NCI-H2171 (cell line): ENCODE data around the gene TEC.
"Not testable (repeated sequence)": the region's sequence is repeated elsewhere in the genome, so short reads cannot be mapped to it uniquely, and the experiment has no call there.

Experiments
- DNase-seq: peaks from one replicate; lab custom pipeline; 2025; lab: John Stamatoyannopoulos, UW

Gene TEC

DNA sequence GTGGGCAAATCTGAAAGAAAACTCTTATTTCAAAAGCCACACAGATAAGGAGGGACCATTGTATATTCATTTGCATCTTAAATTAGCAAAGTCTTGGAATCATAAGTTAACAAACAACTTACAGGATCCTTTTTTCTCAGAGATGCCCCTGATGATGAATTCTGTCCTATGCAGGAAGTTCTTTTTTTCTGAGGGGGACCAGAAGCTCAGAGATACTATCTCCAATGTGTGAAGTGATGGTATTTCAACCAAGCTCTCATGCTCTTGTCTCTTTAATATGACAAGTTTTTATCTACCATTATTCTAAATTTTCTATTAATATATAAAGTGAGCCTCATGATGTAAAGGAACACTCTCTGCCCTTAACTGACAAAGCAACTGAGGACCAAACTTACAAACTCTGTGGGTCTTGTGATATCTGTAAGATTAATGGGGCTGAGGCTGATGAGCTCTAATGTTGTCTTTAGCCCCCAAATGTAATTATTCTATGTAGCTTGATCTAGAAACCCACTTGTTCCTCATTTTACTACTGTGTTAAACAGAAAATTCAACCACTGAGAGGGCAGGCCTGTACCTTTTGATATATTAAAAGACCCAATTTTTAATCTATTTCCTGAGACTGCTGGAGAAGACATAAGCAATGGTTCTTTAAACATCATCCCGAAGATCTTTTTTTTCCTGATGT lies 27.0 kb downstream of the TEC start:
- no peak for DNase-seq

DNA sequence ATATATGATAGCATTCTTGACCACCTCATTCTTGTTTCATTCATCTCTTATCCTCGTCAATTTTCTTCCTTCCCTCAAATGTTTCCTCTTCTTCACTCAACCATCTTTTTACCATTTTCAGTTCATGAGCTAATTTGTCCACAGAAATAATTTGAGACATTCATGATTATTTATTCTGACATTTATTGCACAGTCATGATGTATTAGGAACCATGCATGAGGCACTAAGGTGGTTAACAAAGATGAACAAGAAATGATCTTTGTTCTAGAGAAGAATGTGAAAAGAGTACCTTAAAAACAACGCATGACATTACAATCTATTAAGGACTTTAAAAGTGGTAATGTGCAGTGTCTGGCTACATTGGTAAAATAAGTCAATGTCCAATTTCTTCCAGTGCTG lies 27.9 kb downstream of the TEC start:
- DNase-seq = no peak

DNA sequence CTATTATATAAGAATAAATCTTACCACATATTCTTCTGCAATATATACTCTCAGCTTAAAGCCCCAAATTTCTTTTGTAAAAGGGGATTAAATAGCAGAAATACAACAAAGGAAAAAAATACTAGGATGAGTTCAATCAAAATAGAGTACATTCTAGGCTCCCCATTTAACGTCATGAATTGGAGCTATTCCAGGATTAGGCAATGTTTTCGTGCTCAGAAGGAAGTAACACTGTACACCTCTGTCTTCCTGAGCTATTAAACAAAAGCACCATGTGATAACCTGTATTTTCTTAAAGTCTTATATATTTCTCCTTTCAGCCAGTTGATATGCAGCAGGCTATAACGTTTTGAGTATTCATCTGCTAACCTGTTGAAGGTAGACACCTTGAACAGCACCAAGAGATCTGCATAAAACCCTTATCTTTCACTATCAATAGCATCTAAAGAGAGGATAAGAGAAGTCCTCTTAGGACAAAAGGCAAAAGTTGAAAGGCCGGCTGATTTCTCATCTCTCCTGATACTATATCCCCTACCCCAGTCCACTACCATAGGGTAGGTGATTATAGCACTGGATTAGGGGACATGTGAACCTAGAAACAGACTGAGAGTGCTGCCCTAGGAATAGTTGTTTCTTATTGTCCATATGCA lies 31.5 kb downstream of the TEC start:
- DNase-seq = no peak

DNA sequence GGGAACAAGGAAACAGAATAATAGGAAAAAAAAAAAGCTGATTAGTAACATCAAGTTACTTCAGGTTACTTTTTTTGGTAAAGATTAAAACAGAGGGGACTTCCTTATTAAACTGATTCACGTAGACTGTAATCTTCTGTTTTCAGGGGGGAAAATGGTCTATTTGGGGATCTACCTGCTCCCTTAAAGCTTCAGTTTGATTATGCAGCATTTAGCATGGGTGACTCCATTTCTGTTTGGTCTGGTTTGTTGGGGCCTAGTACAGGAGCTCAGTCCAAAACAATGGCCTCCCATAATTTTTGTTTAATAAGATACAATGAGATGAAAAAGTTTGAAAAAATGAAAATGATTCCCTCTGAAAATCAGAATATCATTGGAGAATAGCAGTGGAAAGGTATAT lies 34.6 kb downstream of the TEC start:
- DNase-seq = no peak

DNA sequence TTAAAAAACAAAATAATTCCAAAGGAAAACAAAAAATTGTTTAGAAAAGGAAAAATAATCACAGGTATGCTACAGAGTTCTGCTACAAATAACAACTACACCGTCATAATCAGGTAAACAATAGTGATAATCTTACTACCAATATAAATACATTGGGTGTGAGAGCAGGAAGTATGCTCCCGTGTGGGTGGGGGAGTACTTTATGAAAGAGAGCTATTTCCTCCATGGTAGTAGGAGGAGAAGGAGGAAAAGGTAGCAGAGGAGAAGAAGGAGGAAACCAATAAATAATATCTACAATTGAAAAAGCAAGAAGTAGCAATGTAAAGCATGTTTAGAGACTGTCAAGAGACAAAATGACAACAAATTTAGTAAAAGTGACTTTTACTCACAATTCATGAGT lies 35.1 kb downstream of the TEC start:
- no peak for DNase-seq

DNA sequence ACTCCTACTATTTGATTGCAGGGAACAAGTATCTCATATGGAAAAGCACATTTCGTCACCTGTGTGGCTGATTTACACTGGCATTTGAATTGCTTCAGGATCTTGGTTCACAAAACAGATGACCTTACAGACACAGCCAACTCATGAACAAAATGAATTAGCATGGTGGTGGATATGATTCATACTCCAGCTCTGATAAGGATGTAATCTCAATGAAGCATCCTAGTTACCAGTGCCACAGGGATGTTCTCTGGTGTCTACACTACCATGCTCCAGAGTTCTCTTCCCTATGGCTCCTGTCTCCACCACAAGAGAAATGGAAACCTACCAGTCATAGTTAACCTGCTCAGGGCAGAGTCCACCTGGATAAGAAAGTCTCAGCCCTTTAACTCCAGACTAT lies 40.7 kb downstream of the TEC start:
- no peak for DNase-seq

DNA sequence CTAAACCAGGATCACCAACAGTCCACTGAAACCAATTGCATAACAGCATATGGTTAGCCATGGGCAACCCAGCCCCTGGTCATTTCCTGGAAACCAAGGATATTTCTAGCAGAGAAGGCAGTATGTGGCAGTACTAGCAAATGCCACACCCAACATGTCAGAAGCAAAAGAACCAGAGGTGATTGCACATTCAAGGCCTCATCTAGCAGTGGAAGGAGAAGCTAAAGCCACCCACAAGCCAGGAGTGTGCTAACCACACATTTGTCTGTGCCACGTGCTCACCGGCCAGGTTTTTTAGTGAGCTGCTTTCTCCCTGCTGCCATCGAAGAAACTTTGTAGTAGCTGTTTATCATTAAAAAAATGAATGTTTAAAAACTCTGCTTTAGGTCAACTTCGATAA lies 42.0 kb downstream of the TEC start:
- no peak for DNase-seq

DNA sequence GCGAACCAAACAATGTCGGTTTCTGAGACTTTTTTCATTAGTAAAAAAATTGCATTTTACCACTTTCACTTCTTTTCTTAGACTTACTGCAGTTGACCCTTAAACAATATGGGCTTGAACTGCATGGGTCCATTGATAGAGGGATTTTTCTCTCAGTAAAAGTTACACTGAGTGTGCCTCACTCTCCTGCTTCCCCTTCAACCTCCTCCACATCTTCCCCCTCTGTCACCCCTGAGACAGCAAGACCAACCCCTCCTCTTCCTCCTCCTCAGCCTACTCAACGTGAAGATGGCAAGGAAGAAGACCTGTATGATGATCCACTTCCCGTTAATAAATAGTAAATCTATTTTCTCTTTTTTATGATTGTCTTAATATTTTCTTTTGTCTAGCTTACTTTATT lies 43.4 kb downstream of the TEC start:
- DNase-seq = no peak

DNA sequence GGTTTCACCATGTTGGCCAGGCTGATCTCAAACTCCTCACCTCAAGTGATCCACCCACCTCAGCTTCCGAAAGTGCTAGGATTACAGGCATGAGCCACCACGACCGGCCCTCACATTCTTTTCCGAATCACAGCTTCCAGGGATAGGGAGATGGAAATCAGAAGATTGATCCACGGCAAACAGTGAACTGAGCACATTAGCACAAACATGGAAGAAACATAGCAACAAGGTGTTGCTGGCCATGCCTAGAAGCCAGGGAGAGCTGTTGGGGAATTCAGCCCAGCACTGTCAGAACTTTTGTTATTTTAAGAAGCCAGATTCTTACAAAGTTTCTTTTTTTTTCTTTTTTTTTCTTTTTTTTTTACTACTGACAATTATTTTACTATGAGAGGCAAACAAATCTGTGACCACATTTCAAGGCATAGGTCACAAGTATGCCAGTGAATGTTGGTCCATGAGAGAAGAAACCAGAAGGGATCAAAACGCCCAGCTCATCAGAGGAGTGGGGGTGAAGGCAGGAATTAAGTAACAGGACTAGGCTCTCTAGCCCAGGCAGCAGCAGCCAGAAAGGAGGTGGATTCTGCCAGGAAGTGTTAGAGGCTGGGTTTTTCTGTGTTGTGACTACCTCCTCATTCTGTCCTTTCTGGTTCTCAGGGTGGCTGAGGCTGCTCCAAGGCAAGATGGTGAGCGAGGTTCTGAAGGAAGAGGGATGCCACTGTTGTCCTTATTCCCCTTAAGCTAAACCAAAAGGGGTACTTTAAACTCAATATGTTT lies 44.1 kb downstream of the TEC start:
- DNase-seq = no peak

DNA sequence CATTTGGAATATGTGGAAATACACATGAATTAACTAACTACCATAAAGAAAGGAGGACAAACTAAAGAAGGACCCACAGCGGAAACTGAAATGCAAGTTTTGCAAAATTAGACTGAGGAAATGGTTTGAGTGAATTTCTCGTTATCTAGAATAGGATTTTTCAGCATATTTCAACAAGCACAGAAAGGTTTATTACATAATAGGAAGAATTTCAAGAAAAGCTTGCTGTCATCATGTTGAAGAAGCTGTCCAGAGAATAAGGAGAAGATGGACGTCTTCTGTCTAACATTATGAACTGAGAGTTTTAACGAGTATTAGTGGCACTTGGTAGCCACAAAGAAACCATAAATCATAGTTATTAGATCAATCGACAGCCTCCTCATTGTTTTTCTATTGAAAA lies 45.0 kb downstream of the TEC start:
- DNase-seq = no peak

DNA sequence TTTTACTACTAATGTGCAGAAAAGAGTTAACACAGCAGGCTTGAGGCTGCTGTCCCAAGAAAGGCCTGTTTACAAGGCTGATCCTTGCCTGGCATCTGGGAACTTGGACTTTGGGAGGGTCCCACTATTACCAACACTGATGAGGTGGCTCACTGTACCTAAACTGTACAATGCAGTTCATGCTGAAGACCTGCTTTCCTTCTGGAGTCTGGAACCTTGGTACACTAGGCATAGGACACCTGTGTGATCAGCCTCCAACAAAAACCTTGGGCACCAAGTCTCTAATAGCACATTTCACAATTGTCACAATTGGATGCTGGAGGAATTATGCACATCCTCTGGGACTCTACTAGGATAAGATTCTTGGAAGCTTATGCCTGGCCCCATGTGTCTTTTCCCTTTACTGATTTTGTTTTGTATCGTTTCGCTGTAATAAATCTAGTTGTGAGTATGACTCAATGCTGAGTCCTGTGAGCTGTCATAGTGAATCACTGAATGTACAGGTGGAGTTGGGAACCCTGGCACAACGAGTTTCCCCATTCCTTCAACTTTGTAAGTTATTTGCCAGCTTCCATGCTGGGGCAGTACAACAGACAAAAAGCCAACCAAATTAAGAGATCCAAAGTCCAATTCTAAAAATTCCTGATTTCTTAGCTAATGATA lies 45.9 kb downstream of the TEC start:
- no peak for DNase-seq

DNA sequence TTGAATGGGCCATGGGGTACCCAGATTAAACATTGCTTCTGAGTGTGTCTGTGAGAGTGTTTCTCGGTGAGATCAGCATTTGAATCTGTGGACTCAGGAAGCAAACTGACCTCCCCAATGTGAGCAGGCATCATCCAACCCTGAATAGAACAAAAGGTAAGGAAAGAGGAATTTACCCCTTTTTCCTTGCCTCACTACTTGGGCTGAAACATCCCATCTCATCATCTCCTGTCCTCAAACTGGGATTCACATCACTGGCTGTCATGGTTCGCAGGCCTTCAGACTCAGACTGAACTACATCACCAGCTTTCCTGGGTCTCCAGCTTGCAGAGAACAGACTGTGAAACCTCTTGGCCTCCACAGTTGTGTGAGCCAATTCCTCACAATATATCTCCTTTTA lies 47.1 kb downstream of the TEC start:
- no peak for DNase-seq

DNA sequence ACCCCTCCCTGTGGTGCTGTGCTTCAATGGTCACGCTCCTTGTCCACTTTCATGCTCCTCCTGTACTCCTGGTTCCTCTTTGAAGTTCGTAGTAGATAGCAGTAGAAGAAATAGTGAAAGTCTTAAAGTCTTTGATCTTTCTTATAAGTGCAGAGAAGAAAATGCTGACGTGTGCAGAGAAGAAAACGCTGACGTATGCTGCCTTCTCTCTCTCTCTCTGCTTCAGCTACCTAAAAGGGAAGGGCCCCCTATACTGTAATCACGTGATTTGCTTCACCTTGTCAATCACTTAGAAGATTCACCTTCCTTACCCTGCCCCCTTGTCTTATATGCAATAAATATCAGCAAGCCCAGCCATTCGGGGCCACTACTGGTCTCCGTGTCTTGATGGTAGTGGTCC lies 50.2 kb downstream of the TEC start:
- DNase-seq = not testable (repeated sequence)

DNA sequence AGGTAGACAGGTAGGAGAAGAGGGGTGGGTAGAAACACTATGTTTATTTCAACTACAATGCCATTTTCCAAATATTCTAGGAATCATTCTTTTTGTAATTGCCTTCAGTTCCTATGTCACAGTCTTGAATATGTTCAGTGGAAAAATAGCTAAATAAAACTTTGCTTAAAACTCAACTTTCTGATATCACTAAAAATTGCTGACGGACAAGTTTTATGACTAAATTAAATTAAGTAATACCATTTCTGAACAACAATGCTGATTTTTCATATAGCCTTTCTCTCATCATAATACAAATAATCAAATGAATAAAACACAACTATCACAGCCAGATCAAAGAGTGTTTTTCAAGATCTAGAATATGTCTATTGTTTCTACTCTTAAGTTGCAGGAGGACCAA lies 53.1 kb downstream of the TEC start:
- no peak for DNase-seq

DNA sequence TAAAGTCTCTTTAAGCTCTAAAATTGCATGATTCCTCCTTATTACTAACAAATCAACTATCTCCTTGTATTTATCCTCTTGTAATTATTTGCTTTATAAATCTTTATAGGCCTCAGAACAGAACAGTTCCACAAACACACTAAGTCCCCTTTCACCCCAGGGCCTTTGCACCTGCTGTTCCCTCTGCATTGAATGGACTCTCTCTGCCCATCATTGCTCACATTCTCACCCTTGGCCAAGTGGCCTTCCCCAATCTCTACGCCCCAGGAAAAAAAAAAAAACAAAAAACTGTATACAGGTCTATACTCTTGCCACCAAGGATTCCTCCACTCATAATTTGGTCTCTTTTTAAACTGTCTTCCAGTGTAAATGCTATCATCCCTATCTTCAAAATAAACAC lies 53.7 kb downstream of the TEC start:
- DNase-seq = no peak

DNA sequence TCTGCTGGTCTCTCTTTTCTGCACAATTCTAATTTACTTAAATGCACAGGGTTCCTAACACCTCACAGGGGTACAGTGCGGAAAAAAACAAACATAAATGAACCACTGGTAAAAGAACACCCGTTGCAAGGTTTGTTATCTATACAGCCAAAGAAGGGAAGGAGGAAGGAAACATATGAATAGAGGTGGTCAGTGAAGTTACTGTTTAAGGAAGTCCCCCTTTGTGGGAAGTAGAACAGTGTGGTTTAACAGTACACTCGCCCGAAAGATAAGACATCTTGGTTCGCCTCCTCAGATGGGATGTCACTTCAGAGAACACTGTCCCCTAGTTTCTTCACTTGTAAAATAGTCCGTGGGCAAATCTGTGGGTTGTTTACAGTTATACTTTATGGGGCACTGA lies 57.5 kb downstream of the TEC start:
- DNase-seq = no peak

DNA sequence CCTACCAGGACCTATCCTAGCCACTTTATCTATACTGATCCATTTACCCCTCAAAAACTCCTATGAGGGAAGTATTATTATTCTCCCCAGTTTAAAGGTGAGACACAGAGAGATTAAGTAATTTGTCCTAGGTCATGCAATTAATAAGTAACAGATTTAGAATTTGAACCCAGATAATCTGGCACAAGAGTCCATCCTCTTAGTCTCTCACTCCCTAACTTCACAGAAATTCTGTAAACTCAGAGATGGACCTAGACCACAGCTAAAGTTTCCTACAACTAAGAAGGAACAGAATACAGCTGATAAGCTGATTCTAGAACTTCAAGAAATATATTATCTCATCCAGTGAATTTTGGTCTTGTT lies 58.7 kb downstream of the TEC start:
- no peak for DNase-seq

DNA sequence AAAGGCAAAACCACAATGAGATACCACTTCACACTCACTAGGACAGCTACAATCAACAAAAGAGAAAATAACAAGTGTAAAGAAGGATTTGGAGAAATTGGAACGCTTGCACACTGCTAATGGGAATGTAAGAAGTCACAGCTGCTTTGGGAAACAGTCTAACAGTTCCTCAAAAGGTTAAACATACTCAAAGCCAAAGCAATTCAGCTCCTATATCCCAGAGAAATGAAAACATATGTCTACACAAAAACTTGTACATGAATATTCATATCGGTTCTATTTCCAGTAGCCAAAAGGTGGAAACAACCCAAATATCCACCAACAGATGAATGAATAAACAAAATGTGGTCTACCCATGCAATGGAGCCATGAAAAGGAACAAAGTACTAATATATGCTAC lies 64.0 kb downstream of the TEC start:
- DNase-seq = no peak

DNA sequence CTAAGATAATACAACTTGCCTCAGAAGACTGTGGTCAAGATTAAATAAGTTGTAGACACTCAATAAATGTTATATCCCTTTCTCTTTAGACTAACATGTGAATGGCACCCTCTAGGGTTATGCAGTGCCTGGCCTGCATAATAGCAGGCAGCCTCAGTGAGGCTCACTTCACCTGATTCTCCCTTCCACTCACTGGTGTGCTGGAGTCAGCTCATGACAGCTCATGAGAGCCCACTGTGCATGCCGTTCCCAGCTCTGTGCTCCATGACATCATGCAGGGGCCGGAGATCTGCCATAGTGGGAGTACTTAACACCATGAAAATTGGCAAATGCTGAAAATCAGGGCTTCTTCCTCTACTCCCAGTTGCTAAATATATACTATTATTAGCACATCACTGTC lies 64.5 kb downstream of the TEC start:
- DNase-seq = no peak

DNA sequence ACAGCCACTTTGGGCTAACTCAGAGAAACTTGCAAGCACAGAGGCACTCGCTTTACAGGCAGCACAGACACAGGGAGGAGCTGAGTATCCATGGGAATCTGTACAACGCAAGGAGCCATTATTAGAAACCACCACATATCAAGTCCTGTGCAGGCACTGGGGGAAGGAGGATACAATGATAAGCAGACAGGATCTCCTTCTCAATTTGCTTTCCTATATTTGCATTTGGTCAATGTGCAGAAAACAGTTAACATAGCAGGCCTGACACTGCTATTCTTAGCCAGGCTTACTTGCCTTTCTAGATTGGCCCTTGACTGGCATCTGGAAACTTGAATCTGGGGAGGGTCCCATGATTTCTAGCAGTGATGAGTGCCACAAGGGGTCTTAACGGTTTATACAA lies 65.8 kb downstream of the TEC start:
- DNase-seq = no peak

DNA sequence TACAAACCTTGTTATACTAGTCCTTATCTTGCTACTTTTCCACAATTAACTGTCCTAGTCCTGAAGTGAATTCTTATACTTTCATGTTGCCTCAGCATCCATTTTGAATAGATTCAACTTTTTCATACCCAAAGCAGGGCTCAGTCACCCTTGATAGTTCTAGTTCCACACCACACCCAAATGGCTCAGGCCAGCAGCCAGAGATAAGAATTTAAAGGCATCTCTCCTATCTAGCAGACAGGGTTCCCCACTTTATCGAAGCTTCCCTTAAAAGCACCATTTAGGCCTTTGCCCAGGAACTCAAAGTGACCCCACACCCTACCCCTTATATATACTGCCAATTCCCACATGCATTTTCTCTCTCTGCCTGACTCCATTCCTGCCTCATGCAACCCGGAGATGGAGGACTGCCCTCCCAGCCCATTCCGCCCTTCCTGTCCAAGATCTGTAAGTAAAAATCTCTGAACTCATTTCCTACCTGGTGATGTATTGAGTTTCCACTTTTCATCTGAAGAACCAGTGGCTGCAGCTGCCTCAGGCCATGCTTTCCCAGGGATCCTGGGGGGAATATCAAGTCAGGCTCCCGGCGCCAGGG lies 71.9 kb downstream of the TEC start:
- DNase-seq = no peak

DNA sequence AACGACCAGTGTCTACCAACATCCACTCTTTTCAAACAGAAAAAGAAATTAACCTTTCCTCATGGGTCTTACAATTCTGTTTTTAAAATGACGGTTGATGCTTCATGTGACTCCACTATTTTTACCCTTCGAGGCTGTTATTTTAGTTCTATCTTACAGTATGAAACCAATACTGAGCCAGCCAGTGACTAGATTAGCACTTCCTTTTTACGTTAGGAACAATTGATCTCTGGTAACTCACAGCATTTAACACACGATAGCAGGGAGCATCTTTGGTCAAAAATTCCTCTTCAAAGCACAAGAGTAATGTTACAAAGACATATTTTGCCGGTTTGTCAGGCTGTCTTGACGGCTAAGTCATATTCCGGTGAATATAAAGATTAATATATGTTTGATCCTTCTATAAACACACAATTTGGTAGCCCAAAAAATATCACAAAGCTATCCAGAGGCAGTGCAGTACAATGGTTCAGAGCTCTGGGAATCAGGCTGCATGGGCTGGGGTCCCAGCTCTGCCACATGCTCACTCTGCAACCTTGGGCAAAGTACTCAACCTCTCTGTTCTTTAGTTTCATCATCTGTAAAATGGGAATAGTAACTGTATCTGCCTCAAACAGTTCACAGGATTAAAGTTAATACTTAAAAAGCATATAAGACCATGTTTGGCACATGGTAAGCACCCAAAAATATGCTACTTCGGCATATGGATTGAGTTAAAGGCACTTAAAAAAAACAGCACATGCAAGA lies 72.7 kb downstream of the TEC start:
- no peak for DNase-seq
